HG02938 (cell line): ENCODE measurements around the gene PFKP.

Experiments used
- ATAC-seq: cut with Tn5 transposase; IDR thresholded peaks from one replicate; pipeline ENCODE4 v1.9.1; 2021; ENCODE audit warnings: mild to moderate bottlenecking, moderate library complexity; ENCODE audit not compliant: unreplicated experiment

The PFKP gene

GRCh38 chr10:3067118-3067858 lies at the start of gene PFKP:
Gene PFKP, plus strand, starts transcription at chr10:3067548. Its CDS starts 48 bp downstream, at chr10:3067596.
- ATAC-seq = peak; percentile 33

- no peak for ATAC-seq
Measured at GRCh38 chr10:3018247-3018646, 49.1 kb upstream of the PFKP start.

- ATAC-seq = no peak
Measured at GRCh38 chr10:3020311-3020710, 47.0 kb upstream of the PFKP start.

GRCh38 chr10:3020881-3021280 lies 46.5 kb upstream of the PFKP start:
- ATAC-seq = no peak

- no peak for ATAC-seq
Measured at GRCh38 chr10:3022027-3022426, 45.3 kb upstream of the PFKP start.

- ATAC-seq = no peak
Measured at GRCh38 chr10:3023892-3024291, 43.5 kb upstream of the PFKP start.

- no peak for ATAC-seq
Measured at GRCh38 chr10:3025026-3025683, 42.2 kb upstream of the PFKP start.

- no peak for ATAC-seq
Measured at GRCh38 chr10:3027866-3028265, 39.5 kb upstream of the PFKP start.

- no peak for ATAC-seq
Measured at GRCh38 chr10:3028441-3028840, 38.9 kb upstream of the PFKP start.

- no peak for ATAC-seq
Measured at GRCh38 chr10:3030765-3031164, 36.6 kb upstream of the PFKP start.

- ATAC-seq = no peak
Measured at GRCh38 chr10:3031490-3031889, 35.9 kb upstream of the PFKP start.

- ATAC-seq = no peak
Measured at GRCh38 chr10:3033925-3034324, 33.4 kb upstream of the PFKP start.

GRCh38 chr10:3034616-3035015 lies 32.7 kb upstream of the PFKP start:
- no peak for ATAC-seq

- ATAC-seq = peak; percentile 99
Measured at GRCh38 chr10:3036155-3037021, 31.0 kb upstream of the PFKP start.

GRCh38 chr10:3037182-3037581 lies 30.2 kb upstream of the PFKP start:
- no peak for ATAC-seq

- ATAC-seq = no peak
Measured at GRCh38 chr10:3040069-3040468, 27.3 kb upstream of the PFKP start.

GRCh38 chr10:3042589-3042988 lies 24.8 kb upstream of the PFKP start:
- ATAC-seq = no peak

GRCh38 chr10:3043512-3044368 lies 23.6 kb upstream of the PFKP start:
- ATAC-seq = peak; percentile 89

- no peak for ATAC-seq
Measured at GRCh38 chr10:3045471-3046209, 21.7 kb upstream of the PFKP start.

- no peak for ATAC-seq
Measured at GRCh38 chr10:3046210-3046779, 21.1 kb upstream of the PFKP start.
